Uterus (tissue), 4 donors: ENCODE data around the gene ENPP4. TPM values are rescaled to one million over a fixed set of nuclear protein-coding genes. Genes with fewer than 3 reads are reported as not detected.

Experiments
- DNase-seq, 2 donors: peaks; one replicate each; pipeline ENCODE4 v3.0.0-alpha.2; 2019 to 2020
- H3K27ac ChIP-seq, 2 donors: fragments of 200-600 bp; sonication (generic); 1 replicate in 1 of 2; 2 replicates in 1 of 2; pipeline ENCODE4 v1.5.1; 2016 to 2018
- H3K27me3 ChIP-seq, 2 donors: fragments of 200-600 bp; sonication (generic); one replicate each; pipeline ENCODE4 v1.5.1; 2018 to 2019; ENCODE audit warnings: control low read depth in 1 of 2
- H3K36me3 ChIP-seq, 2 donors: fragments of 200-600 bp; sonication (generic); one replicate each; pipeline ENCODE4 v1.5.1; 2019; ENCODE audit warnings: control low read depth in 1 of 2
- H3K4me1 ChIP-seq, 2 donors: fragments of 200-600 bp; sonication (generic); one replicate each; pipeline ENCODE4 v1.5.1; 2018 to 2019; ENCODE audit warnings: control low read depth in 1 of 2
- H3K4me3 ChIP-seq, 2 donors: fragments of 200-600 bp; sonication (generic); 1 replicate in 1 of 2; 2 replicates in 1 of 2; pipeline ENCODE4 v1.5.1; 2018 to 2019; ENCODE audit warnings: mild to moderate bottlenecking in 1 of 2
- H3K9me3 ChIP-seq, 2 donors: fragments of 200-600 bp; sonication (generic); one replicate each; pipeline ENCODE4 v1.5.1; 2019; ENCODE audit warnings: control low read depth in 1 of 2
- POLR2A ChIP-seq, 2 donors: fragments of 450-650 bp; IDR thresholded peaks; one replicate each; pipeline ENCODE4 v1.6.1; 2016; ENCODE audit warnings: antibody characterized with exemption in 2 of 2, mild to moderate bottlenecking in 1 of 2, moderate library complexity in 1 of 2
- intact Hi-C: fragments of 100-400 bp; cut with DNase I; formaldehyde crosslinking; loops from one replicate; pipeline ENCODE4 v1.15.1; 2023; ENCODE audit warnings: low total_unique reads
- total RNA-seq, 4 donors: library from RNA; depleted of rRNA in 3 of 4; stranded (reverse); fragments of >200 nt in 3 of 4; gene quantifications; one replicate each; pipeline versions ENCODE4 v1.1.0 to v1.2.4, GENCODE V29; 2014 to 2023
- TF ChIP-seq, protein P1 (sequence below), 4 experiments: fragments of 200-600 bp in 2 of 4; fragments of 450-650 bp in 2 of 4; sonication (generic) in 2 of 4; IDR thresholded peaks; one replicate each; pipeline ENCODE4 v1.5.1; 2016 to 2019; ENCODE audit warnings: antibody characterized with exemption in 4 of 4, mild to moderate bottlenecking in 2 of 4, moderate library complexity in 1 of 4
- donor health status: DM: yes; HTN: yes; CAD: no.

ENPP4 gene
- total RNA-seq, 4 donors from 2014 or later = 1.3 to 9.1 (median 7.5) TPM

- Histone ChIP-seq H3K9me3 (no peaks in the 10 kb centered on the region), H3K27ac (no peak overlapping the region), H3K4me3 (no peak overlapping the region), H3K4me1 (no peaks in the 10 kb centered on the region), H3K27me3 (no peaks in the 10 kb centered on the region), H3K36me3 (no peaks in the 10 kb centered on the region)
- intact Hi-C loops = no loop called here
- DNase-seq = no peak
- TF ChIP-seq, protein P1, sequence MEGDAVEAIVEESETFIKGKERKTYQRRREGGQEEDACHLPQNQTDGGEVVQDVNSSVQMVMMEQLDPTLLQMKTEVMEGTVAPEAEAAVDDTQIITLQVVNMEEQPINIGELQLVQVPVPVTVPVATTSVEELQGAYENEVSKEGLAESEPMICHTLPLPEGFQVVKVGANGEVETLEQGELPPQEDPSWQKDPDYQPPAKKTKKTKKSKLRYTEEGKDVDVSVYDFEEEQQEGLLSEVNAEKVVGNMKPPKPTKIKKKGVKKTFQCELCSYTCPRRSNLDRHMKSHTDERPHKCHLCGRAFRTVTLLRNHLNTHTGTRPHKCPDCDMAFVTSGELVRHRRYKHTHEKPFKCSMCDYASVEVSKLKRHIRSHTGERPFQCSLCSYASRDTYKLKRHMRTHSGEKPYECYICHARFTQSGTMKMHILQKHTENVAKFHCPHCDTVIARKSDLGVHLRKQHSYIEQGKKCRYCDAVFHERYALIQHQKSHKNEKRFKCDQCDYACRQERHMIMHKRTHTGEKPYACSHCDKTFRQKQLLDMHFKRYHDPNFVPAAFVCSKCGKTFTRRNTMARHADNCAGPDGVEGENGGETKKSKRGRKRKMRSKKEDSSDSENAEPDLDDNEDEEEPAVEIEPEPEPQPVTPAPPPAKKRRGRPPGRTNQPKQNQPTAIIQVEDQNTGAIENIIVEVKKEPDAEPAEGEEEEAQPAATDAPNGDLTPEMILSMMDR (IDR thresholded peaks at IDR 0.05) = no peak
These were observed 26.2 kb upstream of the ENPP4 start for GRCh38 chr6:46103441-46104115.

DNA sequence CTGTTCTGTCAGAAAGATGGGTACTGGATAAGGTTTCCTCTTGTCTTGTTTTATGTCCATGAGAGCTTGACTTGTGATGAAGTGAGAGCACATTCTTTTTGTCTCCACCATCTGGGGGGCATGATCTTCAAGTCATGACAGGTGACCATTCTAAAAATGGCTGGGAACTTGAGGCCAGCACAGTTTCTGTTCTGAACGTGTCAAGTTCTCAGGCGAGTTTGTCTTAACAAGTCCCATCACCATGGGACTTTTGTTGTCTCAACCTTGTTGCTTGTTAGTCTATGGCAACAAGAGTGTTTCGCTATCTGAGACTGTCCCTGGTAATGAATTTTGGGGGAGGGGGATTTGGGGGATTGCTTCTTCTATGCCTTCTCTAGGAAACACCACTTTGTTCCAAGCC, 25.6 kb upstream of the ENPP4 start:
- H3K27ac ChIP-seq = no peak overlapping the region
- TF ChIP-seq, protein P1 (IDR thresholded peaks at IDR 0.05) = no peak
- no peak for TF ChIP-seq POLR2A (IDR thresholded peaks at IDR 0.05)
- H3K36me3 ChIP-seq = no peaks in the 10 kb centered on the region
- no peak for DNase-seq
- H3K9me3 ChIP-seq = no peaks in the 10 kb centered on the region
- intact Hi-C loops = no loop called here
- H3K4me3 ChIP-seq = no peak overlapping the region
- no peaks in the 10 kb centered on the region for H3K4me1 ChIP-seq
- no peaks in the 10 kb centered on the region for H3K27me3 ChIP-seq

GRCh38 chr6:46105568-46105967, 24.2 kb upstream of the ENPP4 start:
- no peak overlapping the region for H3K4me3 ChIP-seq
- no peak for DNase-seq
- no peaks in the 10 kb centered on the region for H3K4me1 ChIP-seq
- no peaks in the 10 kb centered on the region for H3K36me3 ChIP-seq
- intact Hi-C loops = no loop called here
- no peaks in the 10 kb centered on the region for H3K27me3 ChIP-seq
- no peaks in the 10 kb centered on the region for H3K9me3 ChIP-seq
- TF ChIP-seq POLR2A (IDR thresholded peaks at IDR 0.05) = no peak
- TF ChIP-seq, protein P1 (IDR thresholded peaks at IDR 0.05) = no peak
- H3K27ac ChIP-seq = no peak overlapping the region

DNA sequence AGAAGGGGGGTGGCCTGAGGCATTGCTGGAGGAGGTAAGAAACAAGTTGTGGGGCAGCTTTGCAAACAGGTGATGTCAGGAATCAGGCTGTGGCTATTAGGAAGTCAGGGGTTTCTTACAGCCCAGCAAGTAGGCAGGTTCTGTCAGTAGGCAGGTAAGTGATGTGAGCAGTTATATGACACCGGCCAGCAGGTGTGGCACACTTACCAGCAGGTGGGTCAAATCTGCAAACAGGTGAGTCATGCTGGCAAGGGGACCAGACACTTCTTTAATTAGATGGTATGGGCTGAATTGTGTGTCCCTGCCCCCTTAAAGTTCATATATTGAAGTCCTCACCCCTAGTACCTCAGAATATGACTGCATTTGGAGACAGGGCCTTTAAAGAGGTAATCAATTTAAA, 16.4 kb upstream of the ENPP4 start:
- Histone ChIP-seq H3K27me3 (no peaks in the 10 kb centered on the region), H3K9me3 (no peaks in the 10 kb centered on the region), H3K4me3 (no peak overlapping the region), H3K27ac (no peak overlapping the region), H3K36me3 (no peaks in the 10 kb centered on the region), H3K4me1 (no peaks in the 10 kb centered on the region)
- DNase-seq = no peak
- TF ChIP-seq, protein P1 (IDR thresholded peaks at IDR 0.05) = no peak
- no peak for TF ChIP-seq POLR2A (IDR thresholded peaks at IDR 0.05)
- intact Hi-C loops = no loop called here

GRCh38 chr6:46115634-46116033, 14.2 kb upstream of the ENPP4 start:
- no peak for TF ChIP-seq POLR2A (IDR thresholded peaks at IDR 0.05)
- TF ChIP-seq, protein P1 (IDR thresholded peaks at IDR 0.05) = no peak
- no peak overlapping the region for H3K27ac ChIP-seq
- H3K4me1 ChIP-seq = no peaks in the 10 kb centered on the region

More at GRCh38 chr6:46115634-46116033, 14.2 kb upstream of the ENPP4 start:
- DNase-seq = no peak
- Histone ChIP-seq H3K36me3 (no peaks in the 10 kb centered on the region), H3K4me3 (no peak overlapping the region), H3K9me3 (no peaks in the 10 kb centered on the region), H3K27me3 (no peaks in the 10 kb centered on the region)
- intact Hi-C loops = no loop called here
